Endothelial cell (in vitro differentiated cells): ENCODE results near the gene RALY. TPM values are rescaled to one million over a fixed set of nuclear protein-coding genes. Genes with fewer than 3 reads are reported as not detected.

Source experiments
- DNase-seq: peaks from one replicate; pipeline ENCODE4 v3.0.0; 2021; ENCODE audit warnings: low spot score
- H3K27ac Mint-ChIP-seq: one replicate; pipeline ENCODE4 v1.8.0; 2021; ENCODE audit warnings: mixed read lengths, inconsistent platforms; ENCODE audit not compliant: unreplicated experiment
- H3K27me3 Mint-ChIP-seq: one replicate; pipeline ENCODE4 v1.8.0; 2021; ENCODE audit warnings: mild to moderate bottlenecking, moderate library complexity, mixed read lengths, inconsistent platforms; ENCODE audit not compliant: unreplicated experiment
- H3K36me3 Mint-ChIP-seq: one replicate; pipeline ENCODE4 v1.8.0; 2021; ENCODE audit warnings: mild to moderate bottlenecking, low read depth, mixed read lengths, inconsistent platforms; ENCODE audit not compliant: unreplicated experiment
- H3K4me1 Mint-ChIP-seq: one replicate; pipeline ENCODE4 v1.8.0; 2021; ENCODE audit warnings: mild to moderate bottlenecking, mixed read lengths, inconsistent platforms; ENCODE audit not compliant: unreplicated experiment
- H3K4me3 Mint-ChIP-seq: one replicate; pipeline ENCODE4 v1.8.0; 2021; ENCODE audit warnings: mild to moderate bottlenecking, mixed read lengths, inconsistent platforms; ENCODE audit not compliant: unreplicated experiment
- H3K9me3 Mint-ChIP-seq: one replicate; pipeline ENCODE4 v1.8.0; 2021; ENCODE audit warnings: mixed read lengths, inconsistent platforms; ENCODE audit not compliant: unreplicated experiment
- total RNA-seq: library from RNA; stranded (reverse); fragmentation: NEBNext Ultra II Directional; extraction: Animal tissue kit (Norgen Biotek cat#: 25700); gene quantifications from one replicate; pipeline ENCODE4 v1.2.1, GENCODE V29; 2021; ENCODE audit not compliant: unreplicated experiment
- TF ChIP-seq, protein P1 (sequence below): fragments of 200-600 bp; sonication (generic); IDR thresholded peaks from one replicate; pipeline ENCODE4 v1.5.0; 2021; ENCODE audit warnings: antibody characterized with exemption; ENCODE audit not compliant: unreplicated experiment

RALY gene
- total RNA-seq, 1 donor from 2014 or later: 168 TPM

DNA sequence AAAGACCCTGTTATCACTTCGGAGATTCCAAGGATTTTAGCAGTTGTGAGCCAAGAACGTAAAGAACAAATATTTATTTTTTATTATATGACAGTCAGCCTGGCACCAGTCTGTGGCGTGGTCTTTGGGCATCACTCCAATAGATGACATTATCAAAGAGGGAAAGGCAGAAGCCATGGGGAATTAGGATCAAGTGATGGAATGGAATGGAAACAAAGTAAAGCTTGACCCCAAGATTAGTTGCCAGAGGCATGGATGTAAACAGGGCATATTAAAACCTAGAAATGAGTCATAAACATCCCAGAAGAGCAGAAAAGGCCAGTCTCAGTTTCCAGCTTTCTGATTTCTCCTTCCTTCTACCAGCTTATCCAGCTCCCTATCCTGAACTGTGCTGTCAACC lies 106.9 kb downstream of the RALY start:
- TF ChIP-seq, protein P1, sequence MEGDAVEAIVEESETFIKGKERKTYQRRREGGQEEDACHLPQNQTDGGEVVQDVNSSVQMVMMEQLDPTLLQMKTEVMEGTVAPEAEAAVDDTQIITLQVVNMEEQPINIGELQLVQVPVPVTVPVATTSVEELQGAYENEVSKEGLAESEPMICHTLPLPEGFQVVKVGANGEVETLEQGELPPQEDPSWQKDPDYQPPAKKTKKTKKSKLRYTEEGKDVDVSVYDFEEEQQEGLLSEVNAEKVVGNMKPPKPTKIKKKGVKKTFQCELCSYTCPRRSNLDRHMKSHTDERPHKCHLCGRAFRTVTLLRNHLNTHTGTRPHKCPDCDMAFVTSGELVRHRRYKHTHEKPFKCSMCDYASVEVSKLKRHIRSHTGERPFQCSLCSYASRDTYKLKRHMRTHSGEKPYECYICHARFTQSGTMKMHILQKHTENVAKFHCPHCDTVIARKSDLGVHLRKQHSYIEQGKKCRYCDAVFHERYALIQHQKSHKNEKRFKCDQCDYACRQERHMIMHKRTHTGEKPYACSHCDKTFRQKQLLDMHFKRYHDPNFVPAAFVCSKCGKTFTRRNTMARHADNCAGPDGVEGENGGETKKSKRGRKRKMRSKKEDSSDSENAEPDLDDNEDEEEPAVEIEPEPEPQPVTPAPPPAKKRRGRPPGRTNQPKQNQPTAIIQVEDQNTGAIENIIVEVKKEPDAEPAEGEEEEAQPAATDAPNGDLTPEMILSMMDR: no peak
- H3K9me3 Mint-ChIP-seq: no peaks in the 10 kb centered on the region
- peaks cover 7% of the 10 kb centered on the region for H3K4me1 Mint-ChIP-seq
- H3K4me3 Mint-ChIP-seq: no peak overlapping the region
- H3K27me3 Mint-ChIP-seq: peaks cover 1% of the 10 kb centered on the region
- H3K27ac Mint-ChIP-seq: no peak overlapping the region
- no peak for DNase-seq
- H3K36me3 Mint-ChIP-seq: peaks cover 53% of the 10 kb centered on the region

- peaks cover 46% of the 10 kb centered on the region for H3K36me3 Mint-ChIP-seq
- no peak overlapping the region for H3K4me3 Mint-ChIP-seq
- peak overlapping the region; percentile 8 for H3K27ac Mint-ChIP-seq
- TF ChIP-seq, protein P1: no peak
- H3K27me3 Mint-ChIP-seq: peaks cover 1% of the 10 kb centered on the region
- no peaks in the 10 kb centered on the region for H3K9me3 Mint-ChIP-seq
- peaks cover 16% of the 10 kb centered on the region for H3K4me1 Mint-ChIP-seq
- DNase-seq: no peak
Observed at GRCh38 chr20:34102342-34102741, 108.6 kb downstream of the RALY start.

DNA sequence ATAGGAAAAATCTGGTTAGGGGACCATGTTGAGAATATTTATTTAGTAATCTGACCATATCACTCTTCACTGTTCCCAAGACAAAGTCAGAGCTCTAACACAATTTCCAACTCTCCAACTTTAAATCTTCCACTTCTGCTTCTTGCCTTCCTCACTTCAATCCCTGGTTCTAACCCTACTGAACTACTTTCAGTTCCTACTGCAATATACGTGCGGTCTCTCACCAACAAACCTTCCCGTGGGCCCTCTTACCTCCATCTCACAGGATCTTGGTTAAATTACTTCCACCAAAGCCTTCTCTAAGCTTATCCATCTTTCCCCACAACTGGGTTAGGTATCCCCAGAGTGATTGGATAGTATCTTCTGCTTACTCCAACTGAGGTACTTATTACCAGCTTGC lies 110.3 kb downstream of the RALY start:
- Mint-ChIP-seq H3K36me3 (peaks cover 45% of the 10 kb centered on the region), H3K27ac (peak overlapping the region; percentile 44), H3K4me1 (peaks cover 32% of the 10 kb centered on the region), H3K9me3 (no peaks in the 10 kb centered on the region), H3K27me3 (peaks cover 2% of the 10 kb centered on the region), H3K4me3 (peak overlapping the region; percentile 44)
- DNase-seq: no peak
- TF ChIP-seq, protein P1: no peak

DNA sequence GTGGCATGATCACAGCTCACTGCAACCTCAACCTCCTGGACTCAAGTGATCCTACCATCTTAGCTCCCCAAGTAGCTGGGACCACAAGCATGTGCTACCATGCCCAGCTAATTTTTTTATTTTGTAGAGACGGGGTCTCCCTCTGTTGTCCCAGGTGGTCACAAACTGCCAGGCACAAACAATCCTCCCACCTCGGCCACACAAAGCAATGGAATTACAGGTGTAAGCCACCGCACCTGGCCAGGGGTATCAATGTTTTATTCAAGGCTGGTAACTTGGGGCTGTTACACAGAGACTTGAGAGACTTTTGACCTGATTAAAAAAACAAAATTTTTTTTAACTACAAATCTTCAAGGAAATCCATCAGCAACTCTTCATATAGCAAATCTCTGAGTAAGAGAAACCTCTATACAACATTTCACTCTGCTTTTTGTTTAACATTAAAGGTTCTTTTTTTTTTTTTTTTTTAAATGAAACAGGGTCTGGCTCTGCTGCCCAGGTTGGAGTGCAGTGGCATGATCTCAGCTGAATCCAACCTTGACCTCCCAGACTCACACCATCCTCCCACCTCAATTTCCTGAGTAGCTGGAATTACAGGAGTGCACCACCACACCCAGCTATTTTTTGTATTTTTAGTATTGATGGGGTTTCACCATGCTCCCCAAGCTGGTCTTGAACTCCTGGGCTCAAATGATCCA lies 112.4 kb downstream of the RALY start:
- no peak for DNase-seq
- TF ChIP-seq, protein P1: no peak
- peaks cover 48% of the 10 kb centered on the region for H3K4me1 Mint-ChIP-seq
- H3K36me3 Mint-ChIP-seq: peaks cover 43% of the 10 kb centered on the region
- no peaks in the 10 kb centered on the region for H3K9me3 Mint-ChIP-seq
- peaks cover 6% of the 10 kb centered on the region for H3K27me3 Mint-ChIP-seq
- no peak overlapping the region for H3K27ac Mint-ChIP-seq
- no peak overlapping the region for H3K4me3 Mint-ChIP-seq

GRCh38 chr20:34108616-34109174 lies 115.0 kb downstream of the RALY start:
- peaks cover 13% of the 10 kb centered on the region for H3K27me3 Mint-ChIP-seq
- peak overlapping the region; percentile 75 for H3K4me3 Mint-ChIP-seq
- no peak for DNase-seq
- TF ChIP-seq, protein P1: no peak
- no peaks in the 10 kb centered on the region for H3K9me3 Mint-ChIP-seq
- no peak overlapping the region for H3K27ac Mint-ChIP-seq
- H3K36me3 Mint-ChIP-seq: peaks cover 33% of the 10 kb centered on the region
- peaks cover 55% of the 10 kb centered on the region for H3K4me1 Mint-ChIP-seq
